Fibroblast of lung (primary cell): ENCODE measurements around the gene DGKZ.

Experiments
- CTCF ChIP-seq, 2 donors: IDR thresholded peaks in 1 of 2; conservative IDR thresholded peaks in 1 of 2; 1 replicate in 1 of 2; 2 replicates in 1 of 2; pipeline ENCODE4 v1.5.1; 2011 to 2012; ENCODE audit warnings: low read length in 2 of 2, control low read depth in 1 of 2, inconsistent platforms in 1 of 2, low read depth in 1 of 2, mild to moderate bottlenecking in 1 of 2
- EZH2 ChIP-seq: IDR thresholded peaks from 2 replicates; pipeline ENCODE4 v1.5.1; 2012; ENCODE audit warnings: low read length, control low read depth, mild to moderate bottlenecking; ENCODE audit errors: missing control alignments

- peak; percentile 49 to 71 for TF ChIP-seq CTCF (conservative IDR thresholded peaks at IDR 0.05 in 1 of 2, IDR thresholded peaks at IDR 0.05 in 1 of 2; ENCODE audit: low read depth in 1 of 2, low read length in 2 of 2)
- TF ChIP-seq EZH2, result no peak
Observed at GRCh38 chr11:46382646-46383403, 35.6 kb downstream of the DGKZ start.
